IPS DF 6.9 (cell line): ENCODE measurements around the gene LARP7.
"Not testable (repeated sequence)": the region's sequence is repeated elsewhere in the genome, so short reads cannot be mapped to it uniquely, and the experiment has no call there.

Experiments used
- DNase-seq: peaks from one replicate; pipeline ENCODE4 v3.0.0-alpha.2; 2013; ENCODE audit warnings: low read depth, low spot score
- H3K27ac ChIP-seq: one replicate; pipeline ENCODE4 v1.5.1; 2013; ENCODE audit warnings: low read length, control low read depth
- H3K27me3 ChIP-seq: 2 replicates; pipeline ENCODE4 v1.6.1; 2013; ENCODE audit warnings: mild to moderate bottlenecking, low read length; ENCODE audit not compliant: control insufficient read depth, insufficient read depth
- H3K36me3 ChIP-seq: 2 replicates; pipeline ENCODE4 v1.6.1; 2013; ENCODE audit warnings: low read length; ENCODE audit not compliant: control insufficient read depth, insufficient read depth
- H3K4me1 ChIP-seq: 2 replicates; pipeline ENCODE4 v1.6.1; 2013; ENCODE audit warnings: low read length; ENCODE audit not compliant: control insufficient read depth, insufficient read depth
- H3K4me3 ChIP-seq: 2 replicates; pipeline ENCODE4 v1.5.1; 2013; ENCODE audit warnings: mild to moderate bottlenecking, low read length
- H3K9me3 ChIP-seq: 2 replicates; pipeline ENCODE4 v1.6.1; 2013; ENCODE audit warnings: low read length, inconsistent platforms; ENCODE audit not compliant: control insufficient read depth, insufficient read depth
- WGBS: extraction: QIAGEN DNeasy Blood & Tissue Kit; methylation state at CpG from one replicate; pipeline ENCODE4 v1.1.7; 2013; ENCODE audit warnings: mixed read lengths, missing lambda C conversion rate; ENCODE audit not compliant: insufficient read length, insufficient coverage; 5-methylcytosine and 5-hydroxymethylcytosine counted together

The LARP7 gene

DNA sequence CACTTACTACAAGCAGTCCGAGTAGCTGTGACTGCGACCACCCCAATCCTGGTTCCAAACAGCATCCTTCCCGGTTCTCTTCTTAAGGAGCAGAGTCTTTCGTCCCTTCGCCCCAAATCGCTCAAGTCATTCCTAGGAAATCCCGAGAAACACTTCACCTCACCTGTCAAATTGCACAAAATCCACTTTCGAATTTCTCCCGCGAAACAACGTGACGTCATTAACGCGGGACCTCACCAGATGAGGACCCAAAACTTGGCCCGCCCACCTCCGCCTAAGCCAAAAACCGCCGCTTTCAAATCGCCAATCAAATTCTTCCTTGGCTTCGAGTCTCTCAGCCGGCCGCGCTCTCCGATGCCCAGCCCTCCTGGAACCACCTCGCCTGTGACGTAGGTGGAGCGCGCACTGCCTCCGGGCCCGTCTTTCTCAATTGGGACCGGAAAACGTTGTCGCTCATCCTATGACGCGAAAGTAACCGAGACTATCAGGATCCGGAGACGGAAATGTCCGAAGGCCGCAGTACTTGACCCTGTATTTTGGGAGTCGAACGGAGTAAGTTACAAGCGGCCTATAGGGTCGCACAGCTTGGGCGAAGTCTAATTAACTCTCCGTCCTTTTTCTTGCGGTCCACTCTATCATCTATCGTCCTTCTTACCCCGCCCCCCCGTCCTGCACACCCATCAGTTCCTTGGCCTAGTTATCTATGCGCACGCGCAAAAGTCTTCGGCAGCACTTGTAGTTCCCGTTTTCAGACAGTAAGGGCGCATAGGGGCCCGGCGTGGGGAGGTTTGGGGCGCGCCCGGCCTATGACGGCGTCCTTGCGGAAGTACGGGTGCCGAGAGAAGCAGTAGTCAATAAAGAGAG, at the start of gene LARP7, which contains the start of gene ZGRF1:
Gene LARP7 (plus strand): TSS at position 456 of the 864 bp plus-strand sequence. CDS start 7,527 bp downstream, outside the sequence.
Gene ZGRF1 (minus strand): TSS at position 222 of the 864 bp plus-strand sequence. CDS start 3,733 bp downstream, outside the sequence.
- Histone ChIP-seq H3K4me1 (no peaks in the 10 kb centered on the region), H3K27ac (no peak within 1 kb of the TSS), H3K9me3 (no peaks in the 10 kb centered on the region), H3K4me3 (peak within 1 kb of the TSS; percentile 79; the same call in 1 of the 2 replicates), H3K36me3 (no peaks in the 10 kb centered on the region; the same call in 1 of the 2 replicates), H3K27me3 (no peaks in the 10 kb centered on the region)
- peak; percentile 99 for DNase-seq
- WGBS = no CpG with 5 or more reads among the region's 66 CpGs

DNA sequence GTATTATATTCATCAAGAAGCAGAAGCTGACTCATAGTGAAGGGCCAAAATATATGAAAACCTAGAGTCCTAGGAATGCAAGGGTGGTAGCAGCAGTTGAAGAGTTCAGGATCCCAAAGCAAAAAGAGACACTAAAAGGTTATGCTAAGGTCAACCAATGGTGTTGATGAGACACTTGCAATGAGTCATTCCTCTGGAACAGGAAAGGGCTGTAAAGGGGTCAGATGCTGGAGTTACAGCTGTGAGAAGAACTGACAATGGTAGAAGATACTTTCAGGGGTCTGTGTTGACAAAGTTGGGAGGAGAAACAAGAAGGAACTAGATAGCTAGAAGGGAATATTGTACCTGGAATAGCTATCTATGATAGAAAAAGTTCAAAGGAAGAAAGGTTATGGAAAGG, 47.7 kb upstream of the LARP7 start:
- Histone ChIP-seq H3K4me3 (no peak overlapping the region), H3K27ac (no peak overlapping the region), H3K9me3 (no peaks in the 10 kb centered on the region), H3K27me3 (no peaks in the 10 kb centered on the region), H3K36me3 (peaks cover 2% of the 10 kb centered on the region; the same call in 1 of the 2 replicates), H3K4me1 (no peaks in the 10 kb centered on the region)
- DNase-seq = no peak

DNA sequence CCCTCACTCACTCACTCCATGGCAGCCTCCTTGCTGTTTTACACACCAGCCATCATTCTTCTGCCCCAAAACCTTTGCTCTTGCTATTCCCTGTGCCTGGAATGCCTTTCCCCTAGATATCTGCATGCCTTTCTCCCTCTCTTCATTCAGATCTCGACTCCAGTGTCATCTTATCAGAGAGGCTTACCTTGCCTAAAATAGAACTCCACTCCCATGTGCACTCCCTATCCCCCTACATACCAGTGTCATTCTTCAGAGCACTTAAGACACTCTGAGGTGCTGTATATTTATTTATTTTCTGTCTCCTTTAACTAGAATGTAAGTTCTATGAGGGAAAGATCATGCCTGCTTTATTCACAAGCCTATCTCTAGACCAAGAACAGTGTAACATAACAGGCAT, 45.4 kb upstream of the LARP7 start:
- no peaks in the 10 kb centered on the region for H3K9me3 ChIP-seq
- no peak for DNase-seq
- H3K4me1 ChIP-seq = no peaks in the 10 kb centered on the region
- WGBS = no CpG with 5 or more reads among the region's 1 CpG
- H3K27me3 ChIP-seq = no peaks in the 10 kb centered on the region
- peaks cover 2% of the 10 kb centered on the region; the same call in 1 of the 2 replicates for H3K36me3 ChIP-seq
- no peak overlapping the region for H3K4me3 ChIP-seq
- no peak overlapping the region for H3K27ac ChIP-seq

DNA sequence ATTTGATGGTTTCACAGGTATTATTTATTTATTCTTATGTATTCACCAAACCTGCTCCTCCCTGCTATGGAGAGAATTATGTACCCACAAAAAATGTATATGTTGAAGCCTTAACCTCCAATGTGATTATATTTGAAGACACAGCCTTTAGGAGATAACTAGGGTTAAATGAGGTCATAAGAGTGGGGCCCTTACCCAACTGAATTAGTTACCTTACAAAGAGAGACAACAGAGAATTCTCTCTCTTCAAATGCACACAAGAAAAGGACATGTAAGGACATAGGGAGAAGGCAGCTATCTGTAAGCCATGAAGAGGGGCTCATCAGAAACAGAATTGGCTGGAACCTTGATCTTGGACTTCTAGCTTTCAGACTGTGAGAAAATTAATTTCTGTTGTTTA, 44.2 kb upstream of the LARP7 start:
- Histone ChIP-seq H3K27ac (no peak overlapping the region), H3K4me3 (no peak overlapping the region), H3K27me3 (no peaks in the 10 kb centered on the region), H3K9me3 (no peaks in the 10 kb centered on the region), H3K36me3 (peaks cover 2% of the 10 kb centered on the region; the same call in 1 of the 2 replicates), H3K4me1 (no peaks in the 10 kb centered on the region)
- no peak for DNase-seq

DNA sequence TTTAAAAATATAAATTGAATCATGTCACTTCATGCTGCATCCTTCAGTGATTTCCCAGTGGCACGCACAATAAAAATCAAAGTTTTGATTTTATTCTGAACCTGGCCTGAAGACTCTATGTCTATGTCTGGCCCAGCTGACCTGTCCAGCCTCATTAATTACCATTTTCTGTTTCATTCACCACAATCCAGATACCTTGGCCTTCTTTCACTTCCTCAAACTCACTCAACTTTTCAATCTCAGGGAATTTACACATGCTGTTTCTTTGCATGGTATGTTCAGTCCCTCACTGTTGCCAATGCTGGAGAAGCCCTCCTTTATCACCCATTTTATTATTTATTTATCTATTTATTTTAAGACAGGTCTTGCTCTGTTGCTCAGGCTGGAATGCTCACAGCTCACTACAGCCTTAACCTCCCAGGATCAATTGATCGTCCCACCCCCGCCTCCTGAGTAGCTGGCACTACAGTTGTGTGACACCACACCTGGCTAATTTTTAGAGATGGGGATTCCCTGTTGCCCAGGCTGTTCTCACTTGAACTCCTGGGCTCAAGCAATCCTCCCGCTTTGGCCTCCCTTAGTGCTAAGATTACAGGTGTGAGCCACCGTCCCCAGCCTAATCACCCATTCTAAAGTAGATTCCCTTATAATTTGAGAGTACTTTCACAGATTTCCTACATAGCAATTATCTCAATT, 43.4 kb upstream of the LARP7 start:
- DNase-seq = no peak
- H3K36me3 ChIP-seq = peaks cover 2% of the 10 kb centered on the region; the same call in 1 of the 2 replicates
- WGBS = no CpG with 5 or more reads among the region's 5 CpGs
- no peaks in the 10 kb centered on the region for H3K9me3 ChIP-seq
- H3K4me3 ChIP-seq = no peak overlapping the region
- no peaks in the 10 kb centered on the region for H3K4me1 ChIP-seq
- no peaks in the 10 kb centered on the region for H3K27me3 ChIP-seq
- H3K27ac ChIP-seq = no peak overlapping the region

DNA sequence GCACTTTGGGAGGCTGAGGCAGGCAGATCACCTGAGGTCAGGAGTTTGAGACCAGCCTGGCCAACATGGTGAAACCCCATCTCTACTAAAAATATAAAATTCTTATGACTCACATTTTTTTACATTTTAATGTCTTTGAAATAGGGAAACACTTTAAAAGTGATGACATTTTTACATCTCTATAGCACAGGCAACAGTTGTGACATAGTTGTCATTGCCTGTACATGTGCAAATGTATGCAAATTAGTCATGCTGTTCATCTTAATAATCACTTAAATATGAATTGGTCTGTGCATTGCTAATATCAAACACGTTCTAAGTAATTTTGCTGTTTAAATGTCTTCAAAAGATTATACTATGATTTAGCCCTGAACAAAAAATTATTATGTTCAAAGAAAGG, 42.0 kb upstream of the LARP7 start:
- no peaks in the 10 kb centered on the region for H3K27me3 ChIP-seq
- no peaks in the 10 kb centered on the region for H3K4me1 ChIP-seq
- WGBS = no CpG with 5 or more reads among the region's 1 CpG
- H3K9me3 ChIP-seq = no peaks in the 10 kb centered on the region
- H3K4me3 ChIP-seq = no peak overlapping the region
- no peak for DNase-seq
- peaks cover 2% of the 10 kb centered on the region; the same call in 1 of the 2 replicates for H3K36me3 ChIP-seq
- no peak overlapping the region for H3K27ac ChIP-seq

DNA sequence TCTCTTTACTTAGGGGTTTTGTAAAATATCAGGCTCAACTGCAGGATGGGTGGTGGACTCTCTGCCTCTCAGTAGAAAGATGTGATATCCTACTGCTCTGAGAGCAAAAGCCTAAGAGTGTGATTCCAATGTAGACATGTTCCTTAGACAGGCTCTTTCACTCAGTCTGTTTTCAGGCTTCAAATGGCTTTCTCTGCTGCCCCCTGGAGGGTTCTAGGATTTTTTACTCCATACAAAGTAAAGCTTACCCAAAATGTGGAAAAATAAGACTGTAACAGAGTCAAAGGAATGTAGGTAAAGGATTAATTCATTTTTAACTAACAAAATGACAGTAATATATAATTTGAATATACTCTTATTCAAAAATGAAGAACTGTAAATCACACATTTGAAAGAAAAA, 32.4 kb upstream of the LARP7 start:
- Histone ChIP-seq H3K9me3 (no peaks in the 10 kb centered on the region), H3K4me3 (no peak overlapping the region), H3K36me3 (peaks cover 2% of the 10 kb centered on the region; the same call in 1 of the 2 replicates), H3K27ac (no peak overlapping the region), H3K27me3 (no peaks in the 10 kb centered on the region), H3K4me1 (no peaks in the 10 kb centered on the region)
- peak; percentile 22 for DNase-seq

DNA sequence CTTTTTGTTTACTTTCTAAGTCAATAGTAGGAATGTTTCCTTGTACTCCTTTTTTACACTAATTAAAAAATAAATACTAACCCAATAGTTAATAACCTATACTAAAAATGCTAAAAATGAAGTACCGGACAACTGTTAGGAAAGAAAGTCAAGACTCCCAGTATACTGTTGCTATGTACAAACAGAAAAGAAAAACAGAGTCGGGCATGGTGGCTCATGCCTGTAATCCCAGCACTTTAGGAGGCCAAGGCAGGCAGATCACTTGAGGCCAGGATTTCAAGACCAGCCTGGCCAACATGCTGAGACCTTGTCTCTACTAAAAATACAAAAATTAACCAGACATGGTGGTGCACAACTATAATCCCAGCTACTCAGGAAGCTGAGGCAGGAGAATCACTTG, 24.1 kb upstream of the LARP7 start:
- H3K27ac ChIP-seq, H3K9me3 ChIP-seq, H3K36me3 ChIP-seq, H3K4me1 ChIP-seq, DNase-seq, H3K4me3 ChIP-seq, H3K27me3 ChIP-seq: not testable (repeated sequence)
- no CpG with 5 or more reads among the region's 2 CpGs for WGBS

DNA sequence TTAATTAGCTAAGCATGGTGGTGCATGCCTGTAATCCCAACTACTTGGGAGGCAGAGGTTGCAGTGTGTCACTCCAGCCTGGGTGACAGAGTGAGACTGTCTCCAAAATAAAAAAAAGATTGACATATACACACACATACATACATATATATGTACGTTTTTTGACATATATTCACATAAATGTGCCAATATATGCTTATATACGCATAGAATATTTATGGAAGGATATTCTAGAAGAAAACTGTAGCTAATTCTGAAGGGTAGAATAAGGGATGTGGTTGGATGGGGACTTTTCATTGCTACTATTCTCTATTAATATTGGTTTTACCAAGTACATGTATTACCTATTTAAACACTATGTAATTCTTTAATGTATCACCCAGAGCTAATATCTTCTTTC, 20.0 kb upstream of the LARP7 start:
- H3K36me3 ChIP-seq = peaks cover 4% of the 10 kb centered on the region; the same call in 1 of the 2 replicates
- no peak for DNase-seq
- no peaks in the 10 kb centered on the region for H3K4me1 ChIP-seq
- no peaks in the 10 kb centered on the region for H3K9me3 ChIP-seq
- no peak overlapping the region for H3K27ac ChIP-seq
- no CpG with 5 or more reads among the region's 2 CpGs for WGBS
- no peaks in the 10 kb centered on the region for H3K27me3 ChIP-seq
- H3K4me3 ChIP-seq = no peak overlapping the region

DNA sequence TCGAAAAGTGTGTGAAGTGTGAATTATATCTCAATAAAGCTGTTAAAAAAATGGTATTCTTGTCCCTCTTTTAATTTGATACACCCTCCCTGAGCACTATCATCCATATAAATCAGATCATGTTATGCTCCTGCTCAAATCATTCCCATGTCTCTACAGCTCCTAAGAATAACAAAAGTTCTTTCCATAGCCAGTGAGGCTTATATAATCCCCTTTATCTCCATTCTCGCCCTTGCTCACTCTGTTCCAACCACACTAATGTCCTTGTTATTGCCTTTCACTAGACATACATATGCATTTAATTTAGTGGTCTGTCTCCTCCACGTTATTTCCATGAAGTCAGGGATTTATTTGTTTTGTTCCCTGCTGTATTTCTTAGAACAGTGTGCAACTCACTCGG, 10.7 kb upstream of the LARP7 start:
- DNase-seq = no peak
- WGBS = no CpG with 5 or more reads among the region's 4 CpGs
- Histone ChIP-seq H3K9me3 (no peaks in the 10 kb centered on the region), H3K4me3 (no peak overlapping the region), H3K27me3 (no peaks in the 10 kb centered on the region), H3K4me1 (no peaks in the 10 kb centered on the region), H3K36me3 (no peaks in the 10 kb centered on the region; the same call in 1 of the 2 replicates), H3K27ac (no peak overlapping the region)
